OCI-LY1 (cell line): ENCODE results near the gene GALNT18.

Experiments
- EZH2 ChIP-seq: fragments of 200-600 bp; sonication (generic), shearing (Covaris generic); IDR thresholded peaks from 2 replicates; pipeline ENCODE4 v1.8.0; 2017; ENCODE audit warnings: borderline replicate concordance, mixed run types, mild to moderate bottlenecking, antibody characterized with exemption, low read length, moderate library complexity, mixed read lengths
- TF ChIP-seq, protein P1 (sequence below): fragments of 200-600 bp; sonication (generic), shearing (Covaris generic); IDR thresholded peaks from 2 replicates; pipeline ENCODE4 v1.5.1; 2017; ENCODE audit warnings: mild to moderate bottlenecking, antibody characterized with exemption, low read length, moderate library complexity, mixed read lengths

DNA sequence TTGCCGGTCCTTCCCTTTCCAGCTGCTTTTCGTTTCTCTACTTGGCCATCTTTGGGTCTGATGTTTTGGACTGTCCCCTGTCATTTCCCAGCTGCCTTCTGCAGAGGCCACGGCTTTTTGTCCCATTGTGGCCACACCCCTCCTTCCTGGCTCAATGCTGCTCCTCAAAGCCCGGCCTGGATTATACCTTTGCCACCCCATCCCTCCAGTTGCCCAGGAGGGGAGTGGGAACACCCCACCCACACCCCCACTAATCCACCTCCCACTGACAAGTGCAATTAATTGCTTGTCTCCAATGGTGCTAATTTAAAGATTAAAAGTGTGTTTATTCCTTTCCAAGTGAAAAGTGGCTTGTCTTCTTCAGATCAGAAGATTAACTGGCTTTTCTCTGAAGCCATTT lies 234.6 kb downstream of the GALNT18 start:
- TF ChIP-seq EZH2, result no peak
- TF ChIP-seq, protein P1, sequence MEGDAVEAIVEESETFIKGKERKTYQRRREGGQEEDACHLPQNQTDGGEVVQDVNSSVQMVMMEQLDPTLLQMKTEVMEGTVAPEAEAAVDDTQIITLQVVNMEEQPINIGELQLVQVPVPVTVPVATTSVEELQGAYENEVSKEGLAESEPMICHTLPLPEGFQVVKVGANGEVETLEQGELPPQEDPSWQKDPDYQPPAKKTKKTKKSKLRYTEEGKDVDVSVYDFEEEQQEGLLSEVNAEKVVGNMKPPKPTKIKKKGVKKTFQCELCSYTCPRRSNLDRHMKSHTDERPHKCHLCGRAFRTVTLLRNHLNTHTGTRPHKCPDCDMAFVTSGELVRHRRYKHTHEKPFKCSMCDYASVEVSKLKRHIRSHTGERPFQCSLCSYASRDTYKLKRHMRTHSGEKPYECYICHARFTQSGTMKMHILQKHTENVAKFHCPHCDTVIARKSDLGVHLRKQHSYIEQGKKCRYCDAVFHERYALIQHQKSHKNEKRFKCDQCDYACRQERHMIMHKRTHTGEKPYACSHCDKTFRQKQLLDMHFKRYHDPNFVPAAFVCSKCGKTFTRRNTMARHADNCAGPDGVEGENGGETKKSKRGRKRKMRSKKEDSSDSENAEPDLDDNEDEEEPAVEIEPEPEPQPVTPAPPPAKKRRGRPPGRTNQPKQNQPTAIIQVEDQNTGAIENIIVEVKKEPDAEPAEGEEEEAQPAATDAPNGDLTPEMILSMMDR, result no peak
